ENCODE measurements around the gene DAP. TPM values are rescaled to one million over a fixed set of nuclear protein-coding genes. Genes with fewer than 3 reads are reported as not detected.

Gene DAP
- total RNA-seq, 2 experiments from 2014 or later, result 61.0 to 61.2 TPM

GRCh38 chr5:10757922-10758555 lies 3.0 kb downstream of the DAP start:
- H3K36me3 Mint-ChIP-seq (ENCODE audit: low read depth), result peaks cover 36% of the 10 kb centered on the region
- peaks cover 44% of the 10 kb centered on the region for H3K4me1 Mint-ChIP-seq (ENCODE audit: low read depth)
- no peak for DNase-seq
- H3K4me3 Mint-ChIP-seq, result no peak overlapping the region
- H3K27ac Mint-ChIP-seq, result peak overlapping the region; percentile 47
- no peaks in the 10 kb centered on the region for H3K27me3 Mint-ChIP-seq (ENCODE audit: low read depth)
- POLR2A ChIA-PET, result no interaction called here
- ATAC-seq, result no peak
- CTCF ChIA-PET, result no interaction called here
- H3K9me3 Mint-ChIP-seq (ENCODE audit: insufficient read depth), result no peaks in the 10 kb centered on the region

DNA sequence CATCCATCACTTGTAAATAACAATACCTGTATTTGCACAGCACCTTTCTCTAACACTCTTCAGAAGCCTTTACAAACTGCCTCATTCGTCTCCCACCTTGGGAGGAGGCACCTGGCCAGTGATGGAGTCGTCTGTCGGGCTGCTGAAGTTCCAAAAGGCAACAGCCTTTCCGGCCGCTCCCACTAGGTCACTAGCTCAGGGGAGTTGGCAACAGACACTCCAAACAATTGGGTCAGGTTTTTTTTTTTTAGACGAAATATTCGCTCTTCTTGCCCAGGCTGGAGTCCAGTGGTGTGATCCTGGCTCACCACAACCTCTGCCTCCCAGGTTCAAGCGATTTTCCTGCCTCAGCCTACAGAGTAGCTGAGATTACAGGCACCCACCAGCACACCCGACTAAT lies 4.0 kb downstream of the DAP start:
- peaks cover 38% of the 10 kb centered on the region for H3K4me1 Mint-ChIP-seq (ENCODE audit: low read depth)
- H3K36me3 Mint-ChIP-seq (ENCODE audit: low read depth), result peaks cover 42% of the 10 kb centered on the region
- CTCF ChIA-PET, result no interaction called here
- POLR2A ChIA-PET, result no interaction called here
- DNase-seq (no peak), ATAC-seq (no peak)
- H3K4me3 Mint-ChIP-seq, result no peak overlapping the region
- H3K27ac Mint-ChIP-seq, result no peak overlapping the region
- no peaks in the 10 kb centered on the region for H3K9me3 Mint-ChIP-seq (ENCODE audit: insufficient read depth)
- H3K27me3 Mint-ChIP-seq (ENCODE audit: low read depth), result no peaks in the 10 kb centered on the region

DNA sequence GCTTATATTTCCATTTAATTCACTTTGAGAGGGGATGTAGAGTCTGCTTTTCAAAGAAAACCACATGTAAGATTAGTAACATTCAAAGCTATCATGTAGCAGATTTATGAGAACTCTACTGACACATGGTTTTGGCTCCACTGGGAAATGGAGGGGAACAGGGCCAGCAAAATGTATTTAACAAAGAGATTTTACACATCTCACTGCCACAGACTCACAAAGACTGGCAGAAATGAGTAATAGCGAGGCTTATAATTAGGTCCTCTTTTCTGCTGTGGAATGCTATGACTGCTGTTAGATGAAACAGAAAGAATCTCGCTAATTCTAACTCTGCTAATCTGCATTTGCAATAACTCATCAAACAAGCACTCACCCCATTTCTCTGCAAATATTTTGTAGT lies 4.5 kb downstream of the DAP start:
- no peak overlapping the region for H3K27ac Mint-ChIP-seq
- POLR2A ChIA-PET, result no interaction called here
- DNase-seq (no peak), ATAC-seq (no peak)
- peaks cover 42% of the 10 kb centered on the region for H3K36me3 Mint-ChIP-seq (ENCODE audit: low read depth)
- H3K9me3 Mint-ChIP-seq (ENCODE audit: insufficient read depth), result no peaks in the 10 kb centered on the region
- CTCF ChIA-PET, result no interaction called here
- H3K27me3 Mint-ChIP-seq (ENCODE audit: low read depth), result no peaks in the 10 kb centered on the region
- H3K4me1 Mint-ChIP-seq (ENCODE audit: low read depth), result peaks cover 34% of the 10 kb centered on the region
- no peak overlapping the region for H3K4me3 Mint-ChIP-seq

- Mint-ChIP-seq H3K9me3 (ENCODE audit: insufficient read depth) (no peaks in the 10 kb centered on the region), H3K4me1 (ENCODE audit: low read depth) (peaks cover 12% of the 10 kb centered on the region), H3K4me3 (no peak overlapping the region), H3K27me3 (ENCODE audit: low read depth) (no peaks in the 10 kb centered on the region), H3K36me3 (ENCODE audit: low read depth) (peaks cover 34% of the 10 kb centered on the region), H3K27ac (no peak overlapping the region)
- DNase-seq (no peak), ATAC-seq (no peak)
- CTCF ChIA-PET, result interaction anchor here (0.7 to 1.6 kb wide), 3 partner anchors 11 to 469 kb away, joined by 3 read pairs; no protein-coding TSS in a partner anchor
- POLR2A ChIA-PET, result no interaction called here
Measured at GRCh38 chr5:10753178-10753577, 7.9 kb downstream of the DAP start.

DNA sequence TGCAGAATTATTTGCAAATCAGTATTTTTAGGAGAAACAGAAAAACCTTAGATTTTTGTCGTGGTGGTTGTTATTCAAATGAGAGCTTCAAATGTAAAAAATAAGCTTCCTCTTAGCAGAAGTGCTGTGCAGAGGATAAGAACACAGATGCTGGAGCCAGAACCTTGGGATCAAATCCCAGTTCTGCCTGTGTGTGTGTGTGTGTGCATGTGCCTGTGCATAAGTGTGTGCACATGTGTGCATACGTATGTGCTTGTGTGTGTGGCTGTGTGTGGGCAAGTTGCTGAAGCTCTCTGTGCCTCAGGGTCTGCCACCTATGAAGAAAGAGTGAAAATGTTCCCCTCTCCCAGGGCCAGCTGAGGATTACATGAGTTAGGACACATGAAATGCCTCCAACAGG lies 8.6 kb downstream of the DAP start:
- ChIA-PET CTCF (interaction anchor here (0.7 to 1.6 kb wide), 2 partner anchors 10 to 469 kb away, joined by 3 read pairs; no protein-coding TSS in a partner anchor), POLR2A (interaction anchor here (0.9 kb wide), 1 partner anchor 9 kb away, joined by 4 read pairs; the partner anchor contains the start of gene DAP)
- H3K4me1 Mint-ChIP-seq (ENCODE audit: low read depth), result peaks cover 5% of the 10 kb centered on the region
- H3K4me3 Mint-ChIP-seq, result no peak overlapping the region
- H3K27me3 Mint-ChIP-seq (ENCODE audit: low read depth), result no peaks in the 10 kb centered on the region
- peaks cover 29% of the 10 kb centered on the region for H3K36me3 Mint-ChIP-seq (ENCODE audit: low read depth)
- H3K27ac Mint-ChIP-seq, result no peak overlapping the region
- no peaks in the 10 kb centered on the region for H3K9me3 Mint-ChIP-seq (ENCODE audit: insufficient read depth)
- no peak for DNase-seq
- ATAC-seq, result no peak

DNA sequence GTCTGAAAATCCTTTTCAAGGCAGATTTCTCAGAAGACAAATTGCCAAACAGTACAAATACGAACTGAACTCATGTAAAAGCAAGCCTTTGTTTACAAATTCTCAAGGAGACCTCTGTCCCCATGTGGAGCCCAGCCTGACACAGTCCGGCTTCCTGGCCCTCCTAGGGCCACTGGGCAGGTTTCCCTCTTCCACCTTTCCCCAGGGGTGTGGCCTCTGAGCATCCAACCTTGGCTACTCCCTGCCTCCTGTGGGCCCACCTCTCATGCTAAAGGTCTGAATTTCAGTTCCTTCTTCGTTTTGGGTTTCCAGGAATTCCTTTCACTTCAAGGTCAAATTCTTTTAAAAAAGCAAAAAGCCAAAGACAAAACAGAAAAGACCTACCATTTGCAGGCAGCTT lies 10.1 kb downstream of the DAP start:
- Mint-ChIP-seq H3K27me3 (ENCODE audit: low read depth) (no peaks in the 10 kb centered on the region), H3K27ac (no peak overlapping the region), H3K9me3 (ENCODE audit: insufficient read depth) (no peaks in the 10 kb centered on the region), H3K36me3 (ENCODE audit: low read depth) (peaks cover 40% of the 10 kb centered on the region), H3K4me1 (ENCODE audit: low read depth) (peaks cover 4% of the 10 kb centered on the region), H3K4me3 (no peak overlapping the region)
- CTCF ChIA-PET, result interaction anchor here (1.6 kb wide), 1 partner anchor 124 kb away, joined by 4 read pairs; no protein-coding TSS in a partner anchor
- DNase-seq (no peak), ATAC-seq (no peak)
- POLR2A ChIA-PET, result no interaction called here

DNA sequence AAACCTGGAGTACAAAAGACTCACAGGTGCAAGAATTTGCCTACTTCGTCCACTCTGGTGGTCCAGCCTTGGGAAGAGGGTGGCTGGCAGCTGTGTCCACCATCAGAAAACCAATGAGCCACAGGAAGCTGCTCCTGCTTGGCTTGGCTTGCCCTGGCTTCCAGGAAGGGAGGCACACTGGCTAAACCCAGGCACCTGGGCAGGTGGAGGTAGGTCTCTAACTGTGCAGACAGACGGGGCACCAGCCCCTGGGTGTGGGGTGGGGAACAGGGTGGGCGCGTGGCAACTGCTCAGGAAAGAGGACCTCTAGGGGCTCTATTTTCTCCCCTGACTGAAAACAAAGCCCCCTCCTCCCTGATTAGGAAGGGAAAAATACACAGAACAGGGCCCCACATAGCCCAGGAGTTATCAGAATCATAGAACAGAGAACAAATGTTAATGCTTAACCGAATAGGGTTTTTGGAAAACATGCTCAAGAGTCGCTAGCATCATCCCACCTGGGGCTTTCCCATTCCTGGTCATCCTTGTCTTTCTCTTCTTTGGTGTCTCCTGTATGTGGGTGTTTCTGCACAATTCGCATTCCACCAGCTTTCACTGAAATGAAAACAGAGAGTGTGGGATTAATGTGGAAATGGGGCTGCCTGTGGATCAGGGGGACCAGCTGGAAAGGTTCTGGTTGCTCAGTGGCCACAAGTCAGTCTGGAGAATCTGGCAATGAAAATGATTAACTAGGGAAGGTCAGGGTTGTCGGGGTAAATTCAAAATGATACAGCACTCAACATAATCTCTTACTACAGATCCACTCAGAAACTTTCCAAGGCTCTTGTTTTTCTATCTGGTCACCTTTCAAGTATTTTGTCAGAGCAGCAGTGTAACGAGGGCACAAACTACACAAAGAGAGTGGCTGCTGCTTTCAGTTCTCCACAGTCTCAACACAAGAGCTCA lies 13.1 kb downstream of the DAP start:
- H3K27me3 Mint-ChIP-seq (ENCODE audit: low read depth), result no peaks in the 10 kb centered on the region
- CTCF ChIA-PET, result interaction anchor here (1.4 kb wide), 1 partner anchor 46 kb away, joined by 4 read pairs; no protein-coding TSS in a partner anchor
- POLR2A ChIA-PET, result no interaction called here
- peaks cover 47% of the 10 kb centered on the region for H3K36me3 Mint-ChIP-seq (ENCODE audit: low read depth)
- H3K27ac Mint-ChIP-seq, result no peak overlapping the region
- H3K9me3 Mint-ChIP-seq (ENCODE audit: insufficient read depth), result no peaks in the 10 kb centered on the region
- no peak for ATAC-seq
- no peak overlapping the region for H3K4me3 Mint-ChIP-seq
- H3K4me1 Mint-ChIP-seq (ENCODE audit: low read depth), result no peaks in the 10 kb centered on the region
- DNase-seq, result no peak

DNA sequence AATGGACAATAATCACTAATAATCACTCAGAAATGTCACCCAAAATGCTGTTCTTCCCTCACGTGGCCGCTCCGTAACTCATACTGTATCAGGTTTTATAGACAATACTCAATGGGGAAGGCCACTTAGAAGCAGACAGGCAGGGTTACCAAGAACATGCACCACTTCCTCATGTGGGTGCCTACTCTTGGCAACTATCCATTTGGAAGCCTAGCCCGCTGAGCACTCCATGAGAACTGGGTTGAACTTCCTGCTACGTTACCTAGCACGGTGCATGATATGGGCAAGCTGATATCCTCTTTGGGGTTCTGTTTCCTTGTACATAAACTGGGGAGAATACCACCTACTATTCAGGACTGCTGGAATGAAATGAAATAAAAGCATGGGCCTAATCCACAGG lies 14.3 kb downstream of the DAP start:
- CTCF ChIA-PET, result interaction anchor here (1.4 kb wide), 1 partner anchor 45 kb away, joined by 4 read pairs; no protein-coding TSS in a partner anchor
- Mint-ChIP-seq H3K4me1 (ENCODE audit: low read depth) (no peaks in the 10 kb centered on the region), H3K27me3 (ENCODE audit: low read depth) (no peaks in the 10 kb centered on the region), H3K4me3 (no peak overlapping the region), H3K27ac (no peak overlapping the region), H3K9me3 (ENCODE audit: insufficient read depth) (no peaks in the 10 kb centered on the region), H3K36me3 (ENCODE audit: low read depth) (peaks cover 50% of the 10 kb centered on the region)
- ATAC-seq (no peak), DNase-seq (no peak)
- POLR2A ChIA-PET, result no interaction called here

DNA sequence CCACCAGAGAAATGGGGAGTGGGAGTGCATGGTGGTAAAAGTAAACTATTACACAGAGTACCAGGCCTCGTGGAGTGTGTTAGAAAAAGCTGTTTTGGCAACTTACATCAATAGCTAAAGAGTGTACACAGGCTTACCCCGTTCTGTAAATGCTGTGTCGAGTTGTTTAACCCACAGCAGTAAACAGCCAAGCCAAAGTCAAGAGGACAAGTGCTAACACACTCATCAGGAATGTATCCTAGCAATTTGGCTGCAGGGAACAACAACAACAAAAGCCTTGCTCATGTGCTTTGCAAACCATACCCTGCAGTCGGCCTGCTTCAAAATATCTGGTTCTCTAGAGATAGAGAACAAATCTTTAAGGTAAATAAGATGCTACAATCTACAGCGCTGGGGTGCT lies 15.9 kb downstream of the DAP start:
- Mint-ChIP-seq H3K4me1 (ENCODE audit: low read depth) (no peaks in the 10 kb centered on the region), H3K27ac (no peak overlapping the region), H3K27me3 (ENCODE audit: low read depth) (no peaks in the 10 kb centered on the region), H3K36me3 (ENCODE audit: low read depth) (peaks cover 63% of the 10 kb centered on the region), H3K4me3 (no peak overlapping the region), H3K9me3 (ENCODE audit: insufficient read depth) (peaks cover 2% of the 10 kb centered on the region)
- ChIA-PET POLR2A (no interaction called here), CTCF (no interaction called here)
- DNase-seq, result no peak
- no peak for ATAC-seq

DNA sequence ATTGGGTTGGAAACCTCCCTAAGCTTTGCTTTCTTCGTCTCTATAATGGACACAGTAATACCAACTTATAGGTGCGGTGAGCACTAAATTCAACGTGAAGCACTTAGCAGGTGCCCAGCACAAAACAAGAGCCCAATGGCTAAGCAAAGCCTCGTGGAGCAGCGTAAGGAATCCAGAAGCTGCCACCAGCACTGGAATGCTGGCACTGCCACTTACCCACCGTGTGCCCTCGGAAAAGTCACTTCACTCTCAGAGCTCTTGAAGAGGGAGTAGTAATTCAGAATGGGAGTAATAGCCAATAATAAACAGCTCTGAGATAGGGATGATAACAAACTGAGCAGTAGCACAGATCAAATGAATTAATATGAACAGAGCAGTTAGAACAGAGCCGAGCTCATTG lies 16.4 kb downstream of the DAP start:
- H3K27me3 Mint-ChIP-seq (ENCODE audit: low read depth), result no peaks in the 10 kb centered on the region
- CTCF ChIA-PET, result no interaction called here
- no peaks in the 10 kb centered on the region for H3K4me1 Mint-ChIP-seq (ENCODE audit: low read depth)
- no peak overlapping the region for H3K27ac Mint-ChIP-seq
- H3K4me3 Mint-ChIP-seq, result no peak overlapping the region
- peaks cover 6% of the 10 kb centered on the region for H3K9me3 Mint-ChIP-seq (ENCODE audit: insufficient read depth)
- ATAC-seq, result no peak
- H3K36me3 Mint-ChIP-seq (ENCODE audit: low read depth), result peaks cover 65% of the 10 kb centered on the region
- POLR2A ChIA-PET, result no interaction called here
- DNase-seq, result no peak

GRCh38 chr5:10743951-10744350 lies 17.1 kb downstream of the DAP start:
- ATAC-seq, result no peak
- POLR2A ChIA-PET, result no interaction called here
- H3K4me3 Mint-ChIP-seq, result no peak overlapping the region

GRCh38 chr5:10743526-10743925 lies 17.5 kb downstream of the DAP start:
- H3K9me3 Mint-ChIP-seq (ENCODE audit: insufficient read depth), result peaks cover 6% of the 10 kb centered on the region
- no peak overlapping the region for H3K27ac Mint-ChIP-seq
- DNase-seq, result no peak
- no peak for ATAC-seq
- H3K36me3 Mint-ChIP-seq (ENCODE audit: low read depth), result peaks cover 71% of the 10 kb centered on the region
- H3K4me3 Mint-ChIP-seq, result no peak overlapping the region
- no peaks in the 10 kb centered on the region for H3K4me1 Mint-ChIP-seq (ENCODE audit: low read depth)
- ChIA-PET CTCF (interaction anchor here (0.7 kb wide), 1 partner anchor 305 kb away, joined by 3 read pairs; no protein-coding TSS in a partner anchor), POLR2A (no interaction called here)
- H3K27me3 Mint-ChIP-seq (ENCODE audit: low read depth), result no peaks in the 10 kb centered on the region

More at GRCh38 chr5:10743951-10744350, 17.1 kb downstream of the DAP start:
- CTCF ChIA-PET, result interaction anchor here (0.7 kb wide), 1 partner anchor 305 kb away, joined by 3 read pairs; no protein-coding TSS in a partner anchor
- Mint-ChIP-seq H3K9me3 (ENCODE audit: insufficient read depth) (peaks cover 6% of the 10 kb centered on the region), H3K27me3 (ENCODE audit: low read depth) (no peaks in the 10 kb centered on the region), H3K4me1 (ENCODE audit: low read depth) (no peaks in the 10 kb centered on the region), H3K36me3 (ENCODE audit: low read depth) (peaks cover 69% of the 10 kb centered on the region), H3K27ac (no peak overlapping the region)
- DNase-seq, result no peak
